ENCODE data around the gene ZNF687.

ZNF687 gene

GRCh38 chr1:151238467-151238739 is 43.7 kb upstream of the ZNF687 start:
- H3K4me2 ChIP-seq (ENCODE audit: insufficient read depth, low read length): no peak overlapping the region
- TF ChIP-seq CTCF (IDR thresholded peaks at IDR 0.05; ENCODE audit: borderline replicate concordance, extremely low read depth, low read length, poor library complexity, severe bottlenecking) (no peak), EZH2 (IDR thresholded peaks at IDR 0.05; ENCODE audit: borderline replicate concordance, low read depth, low read length, severe bottlenecking) (no peak)
- no peaks in the 10 kb centered on the region for H3K27me3 ChIP-seq (ENCODE audit: insufficient read depth, low read length, poor library complexity)
- ATAC-seq (ENCODE audit: insufficient read depth, low read depth) (no peak), DNase-seq (no peak)
- H4K20me1 ChIP-seq (ENCODE audit: insufficient read depth, low read length): no peaks in the 10 kb centered on the region
- H2AFZ ChIP-seq (ENCODE audit: low read depth, low read length): no peak overlapping the region
- no peaks in the 10 kb centered on the region for H3K4me1 ChIP-seq (ENCODE audit: insufficient read depth, low read length)
- no peak overlapping the region for H3K27ac ChIP-seq (ENCODE audit: low read length)
- H3K36me3 ChIP-seq (ENCODE audit: insufficient read depth, low read length): peaks cover 95% of the 10 kb centered on the region
- no peaks in the 10 kb centered on the region for H3K9me3 ChIP-seq (ENCODE audit: insufficient read depth, low read length, severe bottlenecking)
- H3K79me2 ChIP-seq (ENCODE audit: insufficient read depth, low read length): no peaks in the 10 kb centered on the region
- H3K4me3 ChIP-seq (ENCODE audit: low read depth in 1 of 2, low read length in 2 of 2): no peak overlapping the region
- H3K9ac ChIP-seq (ENCODE audit: low read depth, low read length): no peak overlapping the region

- Histone ChIP-seq H3K4me1 (ENCODE audit: insufficient read depth, low read length) (no peaks in the 10 kb centered on the region), H3K9ac (ENCODE audit: low read depth, low read length) (no peak overlapping the region), H3K27ac (ENCODE audit: low read length) (no peak overlapping the region), H3K4me2 (ENCODE audit: insufficient read depth, low read length) (no peak overlapping the region), H3K27me3 (ENCODE audit: insufficient read depth, low read length, poor library complexity) (no peaks in the 10 kb centered on the region), H3K4me3 (ENCODE audit: low read depth in 1 of 2, low read length in 2 of 2) (no peak overlapping the region), H3K79me2 (ENCODE audit: insufficient read depth, low read length) (no peaks in the 10 kb centered on the region), H3K36me3 (ENCODE audit: insufficient read depth, low read length) (peaks cover 95% of the 10 kb centered on the region), H4K20me1 (ENCODE audit: insufficient read depth, low read length) (no peaks in the 10 kb centered on the region), H3K9me3 (ENCODE audit: insufficient read depth, low read length, severe bottlenecking) (no peaks in the 10 kb centered on the region), H2AFZ (ENCODE audit: low read depth, low read length) (no peak overlapping the region)
- TF ChIP-seq EZH2 (IDR thresholded peaks at IDR 0.05; ENCODE audit: borderline replicate concordance, low read depth, low read length, severe bottlenecking) (no peak), CTCF (IDR thresholded peaks at IDR 0.05; ENCODE audit: borderline replicate concordance, extremely low read depth, low read length, poor library complexity, severe bottlenecking) (no peak)
- ATAC-seq (ENCODE audit: insufficient read depth, low read depth): no peak
- DNase-seq: no peak
These were observed 39.7 kb upstream of the ZNF687 start for GRCh38 chr1:151242442-151242841.

- H3K9me3 ChIP-seq (ENCODE audit: insufficient read depth, low read length, severe bottlenecking): no peaks in the 10 kb centered on the region
- H3K27me3 ChIP-seq (ENCODE audit: insufficient read depth, low read length, poor library complexity): no peaks in the 10 kb centered on the region
- H3K36me3 ChIP-seq (ENCODE audit: insufficient read depth, low read length): peaks cover 95% of the 10 kb centered on the region
- H3K27ac ChIP-seq (ENCODE audit: low read length): no peak overlapping the region
- ATAC-seq (ENCODE audit: insufficient read depth, low read depth) (no peak), DNase-seq (no peak)
- no peak overlapping the region for H3K4me3 ChIP-seq (ENCODE audit: low read depth in 1 of 2, low read length in 2 of 2)
- no peak overlapping the region for H3K4me2 ChIP-seq (ENCODE audit: insufficient read depth, low read length)
- no peak overlapping the region for H2AFZ ChIP-seq (ENCODE audit: low read depth, low read length)
- H3K4me1 ChIP-seq (ENCODE audit: insufficient read depth, low read length): no peaks in the 10 kb centered on the region
- TF ChIP-seq CTCF (IDR thresholded peaks at IDR 0.05; ENCODE audit: borderline replicate concordance, extremely low read depth, low read length, poor library complexity, severe bottlenecking) (no peak), EZH2 (IDR thresholded peaks at IDR 0.05; ENCODE audit: borderline replicate concordance, low read depth, low read length, severe bottlenecking) (no peak)
- H3K9ac ChIP-seq (ENCODE audit: low read depth, low read length): no peak overlapping the region
- no peaks in the 10 kb centered on the region for H4K20me1 ChIP-seq (ENCODE audit: insufficient read depth, low read length)
- H3K79me2 ChIP-seq (ENCODE audit: insufficient read depth, low read length): no peaks in the 10 kb centered on the region
These were observed 38.3 kb upstream of the ZNF687 start for GRCh38 chr1:151243683-151244216.

GRCh38 chr1:151246786-151247185 is 35.3 kb upstream of the ZNF687 start:
- H3K4me3 ChIP-seq (ENCODE audit: low read depth in 1 of 2, low read length in 2 of 2): no peak overlapping the region
- H3K9ac ChIP-seq (ENCODE audit: low read depth, low read length): no peak overlapping the region
- no peaks in the 10 kb centered on the region for H3K9me3 ChIP-seq (ENCODE audit: insufficient read depth, low read length, severe bottlenecking)
- DNase-seq (no peak), ATAC-seq (ENCODE audit: insufficient read depth, low read depth) (no peak)
- no peak overlapping the region for H3K4me2 ChIP-seq (ENCODE audit: insufficient read depth, low read length)
- H3K27me3 ChIP-seq (ENCODE audit: insufficient read depth, low read length, poor library complexity): no peaks in the 10 kb centered on the region
- no peaks in the 10 kb centered on the region for H4K20me1 ChIP-seq (ENCODE audit: insufficient read depth, low read length)
- no peaks in the 10 kb centered on the region for H3K4me1 ChIP-seq (ENCODE audit: insufficient read depth, low read length)
- H3K36me3 ChIP-seq (ENCODE audit: insufficient read depth, low read length): peaks cover 77% of the 10 kb centered on the region
- no peak overlapping the region for H2AFZ ChIP-seq (ENCODE audit: low read depth, low read length)
- H3K79me2 ChIP-seq (ENCODE audit: insufficient read depth, low read length): no peaks in the 10 kb centered on the region
- H3K27ac ChIP-seq (ENCODE audit: low read length): no peak overlapping the region
- TF ChIP-seq EZH2 (IDR thresholded peaks at IDR 0.05; ENCODE audit: borderline replicate concordance, low read depth, low read length, severe bottlenecking) (no peak), CTCF (IDR thresholded peaks at IDR 0.05; ENCODE audit: borderline replicate concordance, extremely low read depth, low read length, poor library complexity, severe bottlenecking) (no peak)
